Ishikawa (cell line): Measurements from ENCODE around the gene STX8.

Experiments used
- EGR1 ChIP-seq: IDR thresholded peaks from 2 replicates; pipeline ENCODE4 v1.6.1; 2012
- FOXM1 ChIP-seq: IDR thresholded peaks from 2 replicates; pipeline ENCODE4 v1.6.1; 2012; ENCODE audit warnings: low read depth, borderline replicate concordance
- MAX ChIP-seq: IDR thresholded peaks from 2 replicates; pipeline ENCODE4 v1.6.1; 2012

- TF ChIP-seq FOXM1 (no peak), EGR1 (no peak), MAX (no peak)
Measured at GRCh38 chr17:9435165-9435564, 140.5 kb downstream of the STX8 start.
